DMS 273 (cell line): ENCODE data around the gene CPPED1.
A peak's percentile ranks its signal among the peaks of the same experiment; 100 is the strongest.

Experiments
- DNase-seq: peaks from one replicate; lab custom pipeline; 2025; ENCODE audit not compliant: unreplicated experiment; lab: John Stamatoyannopoulos, UW

Gene CPPED1

GRCh38 chr16:12688951-12689850 is 114.5 kb downstream of the CPPED1 start:
- DNase-seq, result no peak

- no peak for DNase-seq
Observed at GRCh38 chr16:12685806-12686205, 117.9 kb downstream of the CPPED1 start.

GRCh38 chr16:12682432-12683165 is 121.1 kb downstream of the CPPED1 start:
- no peak for DNase-seq

GRCh38 chr16:12681653-12682052 is 122.0 kb downstream of the CPPED1 start:
- no peak for DNase-seq

- DNase-seq, result no peak
Observed at GRCh38 chr16:12680531-12680930, 123.2 kb downstream of the CPPED1 start.

- DNase-seq, result no peak
Observed at GRCh38 chr16:12679660-12680272, 123.9 kb downstream of the CPPED1 start.

GRCh38 chr16:12678983-12679382 is 124.7 kb downstream of the CPPED1 start:
- no peak for DNase-seq

- no peak for DNase-seq
Observed at GRCh38 chr16:12677502-12677901, 126.2 kb downstream of the CPPED1 start.

GRCh38 chr16:12675852-12676251 is 127.8 kb downstream of the CPPED1 start:
- DNase-seq, result peak; percentile 66

GRCh38 chr16:12675046-12675445 is 128.6 kb downstream of the CPPED1 start:
- no peak for DNase-seq

GRCh38 chr16:12674524-12674923 is 129.2 kb downstream of the CPPED1 start:
- no peak for DNase-seq

- DNase-seq, result no peak
Observed at GRCh38 chr16:12674071-12674470, 129.6 kb downstream of the CPPED1 start.

GRCh38 chr16:12673466-12673865 is 130.2 kb downstream of the CPPED1 start:
- DNase-seq, result peak; percentile 44

GRCh38 chr16:12672986-12673385 is 130.7 kb downstream of the CPPED1 start:
- DNase-seq, result peak; percentile 86

- DNase-seq, result no peak
Observed at GRCh38 chr16:12669908-12670307, 133.8 kb downstream of the CPPED1 start.

GRCh38 chr16:12667909-12668308 is 135.8 kb downstream of the CPPED1 start:
- no peak for DNase-seq

- DNase-seq, result peak; percentile 33
Observed at GRCh38 chr16:12664164-12664733, 139.4 kb downstream of the CPPED1 start.

GRCh38 chr16:12661656-12662172 is 142.0 kb downstream of the CPPED1 start:
- peak; percentile 57 for DNase-seq

GRCh38 chr16:12659871-12660270 is 143.8 kb downstream of the CPPED1 start:
- DNase-seq, result no peak

GRCh38 chr16:12658506-12658905 is 145.2 kb downstream of the CPPED1 start:
- DNase-seq, result no peak

GRCh38 chr16:12655537-12655936 is 148.2 kb downstream of the CPPED1 start:
- DNase-seq, result no peak
